ENCODE data around the gene PXMP4. TPM values are rescaled to one million over a fixed set of nuclear protein-coding genes. Genes with fewer than 3 reads are reported as not detected.

PXMP4 gene
- total RNA-seq, 1 donor from 2014 or later = 9.4 TPM

GRCh38 chr20:33669873-33670640 is 50.1 kb downstream of the PXMP4 start:
- H3K4me1 Mint-ChIP-seq (ENCODE audit: low read depth, unreplicated experiment) = peaks cover 29% of the 10 kb centered on the region
- no peak for DNase-seq
- peaks cover 9% of the 10 kb centered on the region for H3K27me3 Mint-ChIP-seq (ENCODE audit: unreplicated experiment)
- H3K4me3 Mint-ChIP-seq (ENCODE audit: unreplicated experiment) = peak overlapping the region; percentile 27
- no peak for TF ChIP-seq CTCF (IDR thresholded peaks at IDR 0.05; ENCODE audit: partially characterized antibody, unreplicated experiment)
- H3K36me3 Mint-ChIP-seq (ENCODE audit: unreplicated experiment) = no peaks in the 10 kb centered on the region
- peak overlapping the region; percentile 59 for H3K27ac Mint-ChIP-seq (ENCODE audit: unreplicated experiment)
- H3K9me3 Mint-ChIP-seq (ENCODE audit: unreplicated experiment) = peaks cover 17% of the 10 kb centered on the region

GRCh38 chr20:33669224-33669623 is 50.9 kb downstream of the PXMP4 start:
- H3K4me1 Mint-ChIP-seq (ENCODE audit: low read depth, unreplicated experiment) = peaks cover 34% of the 10 kb centered on the region
- H3K27me3 Mint-ChIP-seq (ENCODE audit: unreplicated experiment) = peaks cover 6% of the 10 kb centered on the region
- DNase-seq = no peak
- peaks cover 20% of the 10 kb centered on the region for H3K9me3 Mint-ChIP-seq (ENCODE audit: unreplicated experiment)
- H3K27ac Mint-ChIP-seq (ENCODE audit: unreplicated experiment) = no peak overlapping the region
- no peak overlapping the region for H3K4me3 Mint-ChIP-seq (ENCODE audit: unreplicated experiment)
- no peaks in the 10 kb centered on the region for H3K36me3 Mint-ChIP-seq (ENCODE audit: unreplicated experiment)
- TF ChIP-seq CTCF (IDR thresholded peaks at IDR 0.05; ENCODE audit: partially characterized antibody, unreplicated experiment) = no peak

GRCh38 chr20:33668466-33669155 is 51.5 kb downstream of the PXMP4 start:
- H3K4me3 Mint-ChIP-seq (ENCODE audit: unreplicated experiment) = no peak overlapping the region
- no peak for DNase-seq
- no peak for TF ChIP-seq CTCF (IDR thresholded peaks at IDR 0.05; ENCODE audit: partially characterized antibody, unreplicated experiment)
- H3K4me1 Mint-ChIP-seq (ENCODE audit: low read depth, unreplicated experiment) = peaks cover 35% of the 10 kb centered on the region
- peaks cover 6% of the 10 kb centered on the region for H3K27me3 Mint-ChIP-seq (ENCODE audit: unreplicated experiment)
- peak overlapping the region; percentile 43 for H3K27ac Mint-ChIP-seq (ENCODE audit: unreplicated experiment)
- H3K36me3 Mint-ChIP-seq (ENCODE audit: unreplicated experiment) = no peaks in the 10 kb centered on the region
- peaks cover 20% of the 10 kb centered on the region for H3K9me3 Mint-ChIP-seq (ENCODE audit: unreplicated experiment)

GRCh38 chr20:33667676-33668465 is 52.2 kb downstream of the PXMP4 start:
- peaks cover 32% of the 10 kb centered on the region for H3K4me1 Mint-ChIP-seq (ENCODE audit: low read depth, unreplicated experiment)
- no peaks in the 10 kb centered on the region for H3K36me3 Mint-ChIP-seq (ENCODE audit: unreplicated experiment)
- H3K27ac Mint-ChIP-seq (ENCODE audit: unreplicated experiment) = peak overlapping the region; percentile 28
- peaks cover 5% of the 10 kb centered on the region for H3K27me3 Mint-ChIP-seq (ENCODE audit: unreplicated experiment)
- H3K4me3 Mint-ChIP-seq (ENCODE audit: unreplicated experiment) = peak overlapping the region; percentile 76
- peak; percentile 96 for TF ChIP-seq CTCF (IDR thresholded peaks at IDR 0.05; ENCODE audit: partially characterized antibody, unreplicated experiment)
- DNase-seq = peak; percentile 93
- H3K9me3 Mint-ChIP-seq (ENCODE audit: unreplicated experiment) = peaks cover 20% of the 10 kb centered on the region
